Liver (tissue), 9 donors: ENCODE data around the gene TBC1D5. TPM values are rescaled to one million over a fixed set of nuclear protein-coding genes. Genes with fewer than 3 reads are reported as not detected.

Experiments
- DNase-seq: peaks from one replicate; pipeline ENCODE4 v3.0.0-alpha.2; 2017; ENCODE audit warnings: low spot score
- H3K27ac ChIP-seq, 2 donors: one replicate each; pipeline ENCODE4 v1.7.0; 2013; ENCODE audit warnings: inconsistent platforms in 2 of 2, low read length in 2 of 2, control low read depth in 1 of 2, low read depth in 1 of 2, mild to moderate bottlenecking in 1 of 2
- H3K27me3 ChIP-seq, 4 donors: one replicate each; pipeline versions ENCODE4 v1.6.1 to v1.7.0; 2013; ENCODE audit warnings: low read length in 3 of 4, inconsistent platforms in 1 of 4, mild to moderate bottlenecking in 1 of 4, moderate library complexity in 1 of 4; ENCODE audit not compliant: control insufficient read depth in 4 of 4, insufficient read depth in 4 of 4
- H3K36me3 ChIP-seq, 4 donors: one replicate each; pipeline versions ENCODE4 v1.6.1 to v1.7.0; 2013; ENCODE audit warnings: low read length in 3 of 4, mild to moderate bottlenecking in 3 of 4, low read depth in 1 of 4, moderate library complexity in 1 of 4; ENCODE audit not compliant: control insufficient read depth in 4 of 4, insufficient read depth in 3 of 4
- H3K4me1 ChIP-seq, 4 donors: one replicate each; pipeline versions ENCODE4 v1.6.1 to v1.7.0; 2013; ENCODE audit warnings: low read length in 3 of 4, mild to moderate bottlenecking in 3 of 4, moderate library complexity in 1 of 4; ENCODE audit not compliant: control insufficient read depth in 4 of 4, insufficient read depth in 4 of 4
- H3K4me3 ChIP-seq, 3 donors: one replicate each; pipeline versions ENCODE4 v1.6.1 to v1.7.0; 2013; ENCODE audit warnings: low read length in 3 of 3, control low read depth in 1 of 3, low read depth in 1 of 3, mild to moderate bottlenecking in 1 of 3
- H3K9ac ChIP-seq, 2 donors: one replicate each; pipeline ENCODE4 v1.7.0; 2013; ENCODE audit warnings: low read length in 2 of 2, mild to moderate bottlenecking in 2 of 2, moderate library complexity in 2 of 2, control low read depth in 1 of 2, low read depth in 1 of 2
- H3K9me3 ChIP-seq, 4 donors: one replicate each; pipeline versions ENCODE4 v1.6.1 to v1.7.0; 2013; ENCODE audit warnings: low read length in 3 of 4; ENCODE audit not compliant: control insufficient read depth in 4 of 4
- EGR1 ChIP-seq, 2 donors: IDR thresholded peaks; 2 replicates each; pipeline ENCODE4 v1.6.1; 2016 to 2018; ENCODE audit warnings: antibody characterized with exemption in 2 of 2, low read depth in 2 of 2
- FOXA2 ChIP-seq: IDR thresholded peaks from 2 replicates; pipeline ENCODE4 v1.6.1; 2016; ENCODE audit warnings: antibody characterized with exemption
- GABPA ChIP-seq, 2 donors: IDR thresholded peaks in 1 of 2; conservative IDR thresholded peaks in 1 of 2; 2 replicates each; pipeline ENCODE4 v1.6.1; 2016; ENCODE audit warnings: antibody characterized with exemption in 2 of 2, mild to moderate bottlenecking in 1 of 2, moderate library complexity in 1 of 2
- HNF4A ChIP-seq, 2 donors: conservative IDR thresholded peaks; 2 replicates each; pipeline ENCODE4 v1.6.1; 2016; ENCODE audit warnings: antibody characterized with exemption in 2 of 2, mild to moderate bottlenecking in 2 of 2
- JUND ChIP-seq, 2 donors: IDR thresholded peaks; 2 replicates each; pipeline ENCODE4 v1.6.1; 2016; ENCODE audit warnings: antibody characterized with exemption in 2 of 2
- RAD21 ChIP-seq, 2 donors: IDR thresholded peaks; 2 replicates each; pipeline ENCODE4 v1.6.1; 2016; ENCODE audit warnings: antibody characterized with exemption in 2 of 2, mild to moderate bottlenecking in 2 of 2
- REST ChIP-seq: IDR thresholded peaks from 2 replicates; pipeline ENCODE4 v1.6.1; 2016; ENCODE audit warnings: antibody characterized with exemption, mild to moderate bottlenecking
- RXRA ChIP-seq, 2 donors: IDR thresholded peaks; 2 replicates each; pipeline ENCODE4 v1.6.1; 2017 to 2018; ENCODE audit warnings: antibody characterized with exemption in 2 of 2, mild to moderate bottlenecking in 1 of 2
- TAF1 ChIP-seq: conservative IDR thresholded peaks from 2 replicates; pipeline ENCODE4 v1.6.1; 2016; ENCODE audit warnings: antibody characterized with exemption, mild to moderate bottlenecking
- YY1 ChIP-seq: IDR thresholded peaks from 2 replicates; pipeline ENCODE4 v1.6.1; 2016; ENCODE audit warnings: antibody characterized with exemption, mild to moderate bottlenecking
- WGBS: extraction: QIAGEN DNeasy Blood & Tissue Kit; methylation state at CpG from one replicate; pipeline ENCODE4 v1.1.7; 2013; 5-methylcytosine and 5-hydroxymethylcytosine counted together
- polyA plus RNA-seq, 2 donors: library from polyadenylated mRNA; stranded (reverse) in 1 of 2; unstranded in 1 of 2; fragments of 200-250 nt in 1 of 2; fragments of >200 nt in 1 of 2; fragmentation: Nextera tagmentation in 1 of 2; extraction: Ambion mirVana in 1 of 2; gene quantifications; one replicate each; pipeline versions ENCODE4 v1.2.1 to v1.2.3, GENCODE V29; 2013 to 2015
- total RNA-seq, 2 donors: library from RNA; depleted of rRNA; stranded (reverse); fragments of >200 nt; gene quantifications; one replicate each; pipeline ENCODE4 v1.2.3, GENCODE V29; 2014
- TF ChIP-seq, protein P1 (sequence below): IDR thresholded peaks from 2 replicates; pipeline ENCODE4 v1.6.1; 2016; ENCODE audit warnings: antibody characterized with exemption
- TF ChIP-seq, protein P2 (sequence below): IDR thresholded peaks from 2 replicates; pipeline ENCODE4 v1.6.1; 2016; ENCODE audit warnings: antibody characterized with exemption
- TF ChIP-seq, protein P3 (sequence below): fragments of 150-350 bp; IDR thresholded peaks from 2 replicates; pipeline ENCODE4 v1.5.1; 2017; ENCODE audit warnings: improper control_type of control experiment, low read depth, low read length; ENCODE audit not compliant: missing input control
- donor health status: healthy.
- donor health status: healthy.
- donor health status: healthy.
- donor health status: healthy.
- donor health status: healthy.

The TBC1D5 gene
- total and polyA plus RNA-seq, 4 donors, result 9.1 to 45.6 (median 25.6) TPM

DNA sequence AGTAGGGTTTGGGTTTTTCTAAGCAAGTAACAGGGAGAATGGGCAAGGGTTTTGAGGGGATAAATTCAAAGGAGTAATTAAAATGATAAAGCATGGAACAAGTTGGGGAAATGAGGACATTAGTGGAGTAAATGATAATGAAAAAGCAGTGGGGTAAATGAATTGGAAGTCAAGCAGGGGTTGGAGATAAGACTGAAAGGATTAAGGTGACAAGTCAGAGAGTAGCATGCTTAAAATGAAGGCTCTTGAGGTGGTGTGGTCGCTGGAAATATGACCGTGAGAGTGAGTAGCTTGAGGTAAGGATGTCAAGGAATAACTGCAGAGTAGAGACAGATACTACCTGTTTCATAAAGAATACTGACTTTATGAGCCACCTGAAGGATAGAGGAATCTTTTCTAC, 408.5 kb downstream of the TBC1D5 start:
- Histone ChIP-seq H3K27ac (no peak overlapping the region), H3K36me3 (no peaks in the 10 kb centered on the region), H3K9ac (no peak overlapping the region), H3K9me3 (no peaks in the 10 kb centered on the region), H3K27me3 (no peaks in the 10 kb centered on the region), H3K4me3 (no peak overlapping the region), H3K4me1 (no peaks in the 10 kb centered on the region)
- WGBS, result 84% methylated on average over 2 of the region's 2 CpGs
- no peak for DNase-seq
- TF ChIP-seq, protein P1, sequence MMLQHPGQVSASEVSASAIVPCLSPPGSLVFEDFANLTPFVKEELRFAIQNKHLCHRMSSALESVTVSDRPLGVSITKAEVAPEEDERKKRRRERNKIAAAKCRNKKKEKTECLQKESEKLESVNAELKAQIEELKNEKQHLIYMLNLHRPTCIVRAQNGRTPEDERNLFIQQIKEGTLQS, result no peak
- no peak for TF ChIP-seq TAF1
- no peak for TF ChIP-seq GABPA (IDR thresholded peaks at IDR 0.05 in 1 of 2, conservative IDR thresholded peaks at IDR 0.05 in 1 of 2)
- TF ChIP-seq RXRA (IDR thresholded peaks at IDR 0.05), result no peak
- TF ChIP-seq, protein P2, sequence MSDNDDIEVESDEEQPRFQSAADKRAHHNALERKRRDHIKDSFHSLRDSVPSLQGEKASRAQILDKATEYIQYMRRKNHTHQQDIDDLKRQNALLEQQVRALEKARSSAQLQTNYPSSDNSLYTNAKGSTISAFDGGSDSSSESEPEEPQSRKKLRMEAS, result no peak

GRCh38 chr3:17333446-17333845, 409.0 kb downstream of the TBC1D5 start:
- TF ChIP-seq, protein P2, result no peak
- TF ChIP-seq, protein P3, sequence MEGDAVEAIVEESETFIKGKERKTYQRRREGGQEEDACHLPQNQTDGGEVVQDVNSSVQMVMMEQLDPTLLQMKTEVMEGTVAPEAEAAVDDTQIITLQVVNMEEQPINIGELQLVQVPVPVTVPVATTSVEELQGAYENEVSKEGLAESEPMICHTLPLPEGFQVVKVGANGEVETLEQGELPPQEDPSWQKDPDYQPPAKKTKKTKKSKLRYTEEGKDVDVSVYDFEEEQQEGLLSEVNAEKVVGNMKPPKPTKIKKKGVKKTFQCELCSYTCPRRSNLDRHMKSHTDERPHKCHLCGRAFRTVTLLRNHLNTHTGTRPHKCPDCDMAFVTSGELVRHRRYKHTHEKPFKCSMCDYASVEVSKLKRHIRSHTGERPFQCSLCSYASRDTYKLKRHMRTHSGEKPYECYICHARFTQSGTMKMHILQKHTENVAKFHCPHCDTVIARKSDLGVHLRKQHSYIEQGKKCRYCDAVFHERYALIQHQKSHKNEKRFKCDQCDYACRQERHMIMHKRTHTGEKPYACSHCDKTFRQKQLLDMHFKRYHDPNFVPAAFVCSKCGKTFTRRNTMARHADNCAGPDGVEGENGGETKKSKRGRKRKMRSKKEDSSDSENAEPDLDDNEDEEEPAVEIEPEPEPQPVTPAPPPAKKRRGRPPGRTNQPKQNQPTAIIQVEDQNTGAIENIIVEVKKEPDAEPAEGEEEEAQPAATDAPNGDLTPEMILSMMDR, result no peak
- TF ChIP-seq HNF4A (conservative IDR thresholded peaks at IDR 0.05) (no peak), YY1 (no peak)
- no peaks in the 10 kb centered on the region for H3K36me3 ChIP-seq
- H3K4me3 ChIP-seq, result no peak overlapping the region
- no peaks in the 10 kb centered on the region for H3K27me3 ChIP-seq
- 85% methylated on average over 1 of the region's 1 CpG for WGBS
- no peak for DNase-seq
- H3K9me3 ChIP-seq, result no peaks in the 10 kb centered on the region
- H3K27ac ChIP-seq, result no peak overlapping the region
- H3K9ac ChIP-seq, result no peak overlapping the region
- H3K4me1 ChIP-seq, result no peaks in the 10 kb centered on the region

- DNase-seq, result no peak
- no peaks in the 10 kb centered on the region for H3K9me3 ChIP-seq
- no peaks in the 10 kb centered on the region for H3K4me1 ChIP-seq
- H3K27me3 ChIP-seq, result no peaks in the 10 kb centered on the region
- no peak overlapping the region for H3K27ac ChIP-seq
- H3K36me3 ChIP-seq, result no peaks in the 10 kb centered on the region
- no peak overlapping the region for H3K9ac ChIP-seq
- H3K4me3 ChIP-seq, result no peak overlapping the region
- no peak for TF ChIP-seq YY1
- no peak for TF ChIP-seq REST
- TF ChIP-seq EGR1 (IDR thresholded peaks at IDR 0.05; ENCODE audit: low read depth in 2 of 2), result no peak
- no peak for TF ChIP-seq JUND (IDR thresholded peaks at IDR 0.05)
- no peak for TF ChIP-seq HNF4A (conservative IDR thresholded peaks at IDR 0.05)
- TF ChIP-seq FOXA2, result no peak
- no peak for TF ChIP-seq RAD21 (IDR thresholded peaks at IDR 0.05)
Measured at GRCh38 chr3:17330660-17331059, 411.8 kb downstream of the TBC1D5 start.
